ENCODE results near the gene PDE6C. TPM values are rescaled to one million over a fixed set of nuclear protein-coding genes. Genes with fewer than 3 reads are reported as not detected.

The PDE6C gene
- total and polyA plus RNA-seq, 2 of the 8 experiments (the other 6 are each of a cell fraction or from before 2014, with no cell fraction given), result not detected

DNA sequence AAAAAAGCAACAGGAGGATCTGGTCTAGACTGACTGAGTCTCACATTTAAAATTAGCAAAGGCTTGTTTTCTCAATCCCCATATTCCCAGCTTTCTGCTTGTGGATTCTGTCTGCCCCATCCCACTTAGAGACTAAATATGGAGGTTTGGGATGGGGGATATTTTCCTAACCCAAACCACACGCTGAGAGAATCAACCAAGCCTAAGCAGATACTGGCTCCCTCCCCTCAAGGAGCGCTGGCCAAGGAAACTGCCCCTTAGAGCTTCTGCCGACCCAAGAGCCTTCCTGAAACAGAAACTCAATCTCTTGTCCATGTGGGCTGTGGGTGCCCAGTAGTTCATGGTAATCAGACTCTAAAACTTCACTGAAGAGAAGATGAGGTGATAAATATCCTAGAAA lies 42.0 kb upstream of the PDE6C start:
- Histone ChIP-seq H3K27ac (ENCODE audit: low read depth, low read length) (no peak overlapping the region), H3K36me3 (ENCODE audit: control insufficient read depth in 2 of 4, insufficient read depth in 4 of 4, low read length in 3 of 4) (no peaks in the 10 kb centered on the region; a peak in 1 of 8 replicates), H4K8ac (ENCODE audit: extremely low read depth, insufficient read depth, low read length) (no peak overlapping the region), H2AK5ac (ENCODE audit: low read depth, low read length) (no peak overlapping the region), H3K4ac (replicated peaks; ENCODE audit: insufficient read length, low read depth, low read length) (no peak overlapping the region), H2BK120ac (replicated peaks; ENCODE audit: low read depth, low read length) (no peak overlapping the region), H2BK15ac (ENCODE audit: low read length) (no peak overlapping the region), H3K56ac (replicated peaks; ENCODE audit: insufficient read length, low read depth, low read length) (no peak overlapping the region), H2BK12ac (ENCODE audit: low read depth, low read length) (no peak overlapping the region), H3K79me2 (ENCODE audit: control insufficient read depth in 1 of 2, insufficient read depth in 2 of 2, low read length in 2 of 2) (no peaks in the 10 kb centered on the region), H3K4me2 (ENCODE audit: insufficient read depth in 1 of 2, low read depth in 2 of 2, low read length in 2 of 2) (no peak overlapping the region), H2BK5ac (ENCODE audit: low read depth, low read length) (no peak overlapping the region), H2BK20ac (ENCODE audit: low read length) (no peak overlapping the region), H3K18ac (ENCODE audit: extremely low read depth, low read length) (no peak overlapping the region), H4K20me1 (replicated peaks in 1 of 2; ENCODE audit: control insufficient read depth in 1 of 2, insufficient read depth in 2 of 2, low read length in 2 of 2) (peaks cover 0 to 2% of the 10 kb centered on the region in 2 experiments), H3K27me3 (replicated peaks in 1 of 4; ENCODE audit: control insufficient read depth in 3 of 4, extremely low read depth in 1 of 4, insufficient read depth in 3 of 4, low read length in 3 of 4) (peaks cover 33 to 66% (median 58%) of the 10 kb centered on the region in 4 experiments), H3K23me2 (ENCODE audit: low read depth, low read length) (peaks cover 4% of the 10 kb centered on the region; the same call in 1 of the 2 replicates), H3K23ac (ENCODE audit: insufficient read length) (no peak overlapping the region), H3K79me1 (ENCODE audit: low read depth, low read length) (no peaks in the 10 kb centered on the region), H4K91ac (replicated peaks; ENCODE audit: insufficient read length, low read length) (no peak overlapping the region), H3K4me1 (replicated peaks in 1 of 4; ENCODE audit: control insufficient read depth in 3 of 4, insufficient read depth in 4 of 4, low read length in 3 of 4) (peaks cover 3 to 9% (median 7%) of the 10 kb centered on the region in 4 experiments), H3K14ac (ENCODE audit: insufficient read length) (no peak overlapping the region), H3K9ac (replicated peaks in 1 of 4; ENCODE audit: extremely low read depth in 1 of 4, low read depth in 3 of 4, low read length in 3 of 4) (no peak overlapping the region), H4K5ac (ENCODE audit: insufficient read length, low read depth, low read length) (no peak overlapping the region), H3K4me3 (ENCODE audit: extremely low read depth in 1 of 4, insufficient read depth in 2 of 4, low read depth in 3 of 4, low read length in 4 of 4) (no peak overlapping the region), H2AFZ (ENCODE audit: low read length) (no peak overlapping the region), H3K9me3 (ENCODE audit: insufficient read depth in 2 of 2, low read depth in 1 of 2, low read length in 1 of 2) (no peaks in the 10 kb centered on the region)
- TF ChIP-seq POU5F1 (IDR thresholded peaks at IDR 0.05; ENCODE audit: low read depth, low read length) (no peak), ZNF274 (IDR thresholded peaks at IDR 0.05; ENCODE audit: borderline replicate concordance, extremely low read depth, low read length) (no peak), MAFK (IDR thresholded peaks at IDR 0.05; ENCODE audit: low read depth, low read length) (no peak), SIN3A (conservative IDR thresholded peaks at IDR 0.05 in 1 of 2, IDR thresholded peaks at IDR 0.05 in 1 of 2; ENCODE audit: low read depth in 1 of 2, low read length in 2 of 2) (no peak)
- ChIA-PET POLR2A (ENCODE audit: partially characterized antibody) (no interaction called here), CTCF (ENCODE audit: partially characterized antibody) (interaction anchor here (0.6 to 1.2 kb wide), 5 partner anchors 12 to 648 kb away, joined by 3 to 5 read pairs (median 4); no protein-coding TSS in a partner anchor)
- WGBS, 2 experiments (ENCODE audit: extremely low coverage in 1 of 2, insufficient coverage in 1 of 2, insufficient read length in 1 of 2, insufficient replicate concordance in 2 of 2, low coverage in 1 of 2, low lambda C conversion rate in 2 of 2, missing lambda C conversion rate in 1 of 2), result 73% methylated on average over 3 of the region's 3 CpGs; no CpG with 5 or more reads in 1 of the 2 experiments
- no peak for FAIRE-seq
- DNase-seq (ENCODE audit: low read depth in 1 of 2, low spot score in 2 of 2), result no peak

All from H1 (cell line).